B cell (primary cell): ENCODE data around the gene TASL. TPM values are rescaled to one million over a fixed set of nuclear protein-coding genes. Genes with fewer than 3 reads are reported as not detected.
A peak's percentile ranks its signal among the peaks of the same experiment; 100 is the strongest.

Experiments used
- ATAC-seq: fragments of 200-7000 bp; cut with Tn5 transposase; one replicate; pipeline ENCODE4 v1.10.0; 2021; ENCODE audit warnings: low read depth, mild to moderate bottlenecking, moderate number of reproducible peaks, moderate library complexity
- CTCF ChIA-PET: fragments of 350-600 bp; sonication (Branson Sonifier 250); formaldehyde crosslinking; loops from one replicate; lab custom pipeline; 2021; ENCODE audit warnings: antibody characterized with exemption, inconsistent platforms; lab: Charles Lee
- POLR2A ChIA-PET: fragments of 350-600 bp; sonication (Branson Sonifier 250); formaldehyde crosslinking; loops from one replicate; lab custom pipeline; 2021; ENCODE audit warnings: antibody characterized with exemption; lab: Charles Lee
- DNase-seq: peaks from one replicate; pipeline ENCODE4 v3.0.0; 2013
- H2AFZ ChIP-seq: 2 replicates; pipeline ENCODE4 v1.6.1; 2012; ENCODE audit warnings: mild to moderate bottlenecking, low read depth, low read length; ENCODE audit not compliant: insufficient read depth, poor library complexity, severe bottlenecking
- H3K27ac ChIP-seq, 2 donors: 1 replicate in 1 of 2; 2 replicates in 1 of 2; pipeline ENCODE4 v1.5.1; 2012 to 2013; ENCODE audit warnings: low read length in 2 of 2, mild to moderate bottlenecking in 2 of 2, moderate library complexity in 1 of 2
- H3K27me3 ChIP-seq, 4 experiments: fragments of 200-600 bp in 1 of 4; sonication (generic) in 1 of 4; replicated peaks in 1 of 4; 1 replicate in 2 of 4; 2 replicates in 2 of 4; pipeline versions ENCODE4 v1.6.1 to v1.7.0; 2013 to 2016; ENCODE audit warnings: low read length in 3 of 4, mild to moderate bottlenecking in 2 of 4, mixed read lengths in 1 of 4, moderate library complexity in 1 of 4; ENCODE audit not compliant: insufficient read depth in 4 of 4, control insufficient read depth in 3 of 4; ENCODE audit errors: control extremely low read depth in 1 of 4
- H3K36me3 ChIP-seq, 2 experiments: replicated peaks in 1 of 2; 1 replicate in 1 of 2; 2 replicates in 1 of 2; pipeline versions ENCODE4 v1.6.1 to v1.7.1; 2013; ENCODE audit warnings: low read length in 1 of 2; ENCODE audit not compliant: insufficient read depth in 2 of 2, control insufficient read depth in 1 of 2; ENCODE audit errors: control extremely low read depth in 1 of 2, extremely low read depth in 1 of 2
- H3K4me1 ChIP-seq, 2 donors: fragments of 200-600 bp in 1 of 2; sonication (generic) in 1 of 2; 1 replicate in 1 of 2; 2 replicates in 1 of 2; pipeline versions ENCODE4 v1.5.1 to v1.6.1; 2013 to 2017; ENCODE audit warnings: low read length in 2 of 2; ENCODE audit not compliant: control insufficient read depth in 2 of 2, insufficient read depth in 2 of 2
- H3K4me2 ChIP-seq: replicated peaks from 2 replicates; pipeline ENCODE3; 2012; ENCODE audit warnings: mild to moderate bottlenecking, low read depth, low read length; ENCODE audit not compliant: poor library complexity, severe bottlenecking
- H3K4me3 ChIP-seq, 5 experiments: fragments of 200-600 bp in 1 of 5; sonication (generic) in 1 of 5; 1 replicate in 3 of 5; 2 replicates in 2 of 5; pipeline versions ENCODE4 v1.5.1 to v1.7.0; 2011 to 2016; ENCODE audit warnings: low read length in 4 of 5, mild to moderate bottlenecking in 4 of 5, low read depth in 2 of 5, control low read depth in 1 of 5, moderate library complexity in 1 of 5; ENCODE audit not compliant: insufficient read depth in 1 of 5; ENCODE audit errors: control extremely low read depth in 1 of 5, extremely low read depth in 1 of 5
- H3K79me2 ChIP-seq: fragments of 200-600 bp; sonication (generic); one replicate; pipeline ENCODE4 v1.6.0; 2016; ENCODE audit warnings: low read length; ENCODE audit not compliant: control insufficient read depth, insufficient read depth
- H3K9ac ChIP-seq: fragments of 200-600 bp; sonication (generic); 2 replicates; pipeline ENCODE4 v1.6.1; 2017; ENCODE audit warnings: mild to moderate bottlenecking, low read length, moderate library complexity
- H3K9me3 ChIP-seq, 3 donors: one replicate each; pipeline versions ENCODE4 v1.6.1 to v1.7.1; 2013; ENCODE audit warnings: low read length in 2 of 3; ENCODE audit not compliant: control insufficient read depth in 2 of 3, insufficient read depth in 1 of 3; ENCODE audit errors: control extremely low read depth in 1 of 3
- H4K20me1 ChIP-seq: 2 replicates; pipeline ENCODE4 v1.6.0; 2012; ENCODE audit warnings: mild to moderate bottlenecking, low read length; ENCODE audit not compliant: insufficient read depth, control insufficient read depth, poor library complexity, severe bottlenecking
- H3K27ac Mint-ChIP-seq: one replicate; pipeline ENCODE4 v1.8.0; 2021; ENCODE audit warnings: mixed read lengths
- H3K27me3 Mint-ChIP-seq: one replicate; pipeline ENCODE4 v1.8.0; 2021; ENCODE audit warnings: mixed read lengths
- H3K4me1 Mint-ChIP-seq: one replicate; pipeline ENCODE4 v1.8.0; 2021; ENCODE audit warnings: mixed read lengths
- H3K4me3 Mint-ChIP-seq: one replicate; pipeline ENCODE4 v1.8.0; 2021; ENCODE audit warnings: mixed read lengths
- H3K9me3 Mint-ChIP-seq: one replicate; pipeline ENCODE4 v1.8.0; 2022; ENCODE audit warnings: mixed read lengths; ENCODE audit not compliant: insufficient read depth
- EZH2 ChIP-seq: IDR thresholded peaks from 2 replicates; pipeline ENCODE4 v1.6.1; 2012; ENCODE audit warnings: borderline replicate concordance, low read depth, mild to moderate bottlenecking, moderate library complexity, low read length; ENCODE audit not compliant: insufficient read depth, poor library complexity, severe bottlenecking
- WGBS: methylation state at CpG from one replicate; pipeline ENCODE4 v1.1.5; 2013; ENCODE audit warnings: missing lambda C conversion rate; ENCODE audit not compliant: insufficient coverage; 5-methylcytosine and 5-hydroxymethylcytosine counted together
- intact Hi-C: fragments of 100-400 bp; cut with micrococcal nuclease; formaldehyde crosslinking; loops from one replicate; pipeline ENCODE4 v1.10.0; 2022
- polyA plus RNA-seq: library from polyadenylated mRNA; depleted of rRNA; stranded (reverse); fragments of >200 nt; gene quantifications from 2 replicates; pipeline ENCODE4 v1.2.3, GENCODE V29; 2012
- total RNA-seq, 2 donors: library from RNA; stranded (reverse); fragments of 120-200 nt in 1 of 2; gene quantifications; 1 replicate in 1 of 2; 2 replicates in 1 of 2; pipeline versions ENCODE4 v1.2.3 to v1.2.4, GENCODE V29; 2013 to 2022
- TF ChIP-seq, protein P1 (sequence below): fragments of 200-600 bp; IDR thresholded peaks from one replicate; pipeline ENCODE4 v1.8.0; 2022; ENCODE audit warnings: antibody characterized with exemption, mild to moderate bottlenecking

Gene TASL
- total and polyA plus RNA-seq, 2 donors (not counting 1 experiment from before 2014, with no cell fraction given): 15.7 to 25.4 TPM

DNA sequence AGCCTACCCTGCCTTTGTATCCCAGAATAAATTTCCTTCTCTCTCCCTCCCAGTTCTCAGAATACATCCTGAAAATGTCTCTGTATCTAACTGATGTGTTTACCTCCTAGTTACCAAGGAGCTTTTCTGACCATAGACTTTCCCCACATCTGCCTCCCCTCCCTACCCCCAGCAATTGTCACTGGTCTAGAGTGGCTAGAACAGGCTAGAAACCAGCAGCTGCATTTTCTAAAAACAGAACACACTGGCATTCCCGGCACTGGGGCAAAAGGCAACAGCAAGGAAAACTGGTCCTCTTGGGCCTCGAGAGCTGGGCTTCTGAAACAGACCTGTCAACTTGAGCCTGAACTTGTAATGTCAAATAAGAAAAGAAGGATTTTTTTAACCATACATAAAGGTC lies 16.4 kb downstream of the TASL start:
- CTCF ChIA-PET: interaction anchor here (0.6 to 1.1 kb wide), 2 partner anchors 8 to 9 kb away, joined by 3 read pairs; no protein-coding TSS in a partner anchor
- TF ChIP-seq, protein P1, sequence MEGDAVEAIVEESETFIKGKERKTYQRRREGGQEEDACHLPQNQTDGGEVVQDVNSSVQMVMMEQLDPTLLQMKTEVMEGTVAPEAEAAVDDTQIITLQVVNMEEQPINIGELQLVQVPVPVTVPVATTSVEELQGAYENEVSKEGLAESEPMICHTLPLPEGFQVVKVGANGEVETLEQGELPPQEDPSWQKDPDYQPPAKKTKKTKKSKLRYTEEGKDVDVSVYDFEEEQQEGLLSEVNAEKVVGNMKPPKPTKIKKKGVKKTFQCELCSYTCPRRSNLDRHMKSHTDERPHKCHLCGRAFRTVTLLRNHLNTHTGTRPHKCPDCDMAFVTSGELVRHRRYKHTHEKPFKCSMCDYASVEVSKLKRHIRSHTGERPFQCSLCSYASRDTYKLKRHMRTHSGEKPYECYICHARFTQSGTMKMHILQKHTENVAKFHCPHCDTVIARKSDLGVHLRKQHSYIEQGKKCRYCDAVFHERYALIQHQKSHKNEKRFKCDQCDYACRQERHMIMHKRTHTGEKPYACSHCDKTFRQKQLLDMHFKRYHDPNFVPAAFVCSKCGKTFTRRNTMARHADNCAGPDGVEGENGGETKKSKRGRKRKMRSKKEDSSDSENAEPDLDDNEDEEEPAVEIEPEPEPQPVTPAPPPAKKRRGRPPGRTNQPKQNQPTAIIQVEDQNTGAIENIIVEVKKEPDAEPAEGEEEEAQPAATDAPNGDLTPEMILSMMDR: no peak
- TF ChIP-seq EZH2: no peak

DNA sequence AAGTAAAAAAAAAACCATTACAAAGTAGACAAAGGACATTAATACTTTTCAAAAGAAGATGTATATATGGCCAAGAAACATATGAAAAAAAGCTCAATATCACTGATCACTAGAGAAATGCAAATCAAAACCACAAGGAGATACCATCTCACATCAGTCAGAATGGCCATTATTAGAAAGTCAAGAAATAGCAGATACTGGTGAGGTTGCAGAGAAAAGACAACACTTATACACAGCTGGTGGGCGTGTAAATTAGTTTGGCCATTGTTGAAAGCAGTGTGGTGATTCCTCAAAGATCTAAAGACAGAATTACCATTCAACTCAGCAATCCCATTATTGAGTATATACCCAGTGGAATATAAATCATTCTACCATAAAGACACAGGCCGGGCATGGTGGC lies 39.3 kb downstream of the TASL start:
- Histone ChIP-seq H2AFZ (no peak overlapping the region), H3K9me3 (no peaks in the 10 kb centered on the region), H3K4me1 (no peaks in the 10 kb centered on the region), H3K27ac (no peak overlapping the region), H4K20me1 (no peaks in the 10 kb centered on the region), H3K27me3 (no peaks in the 10 kb centered on the region), H3K9ac (no peak overlapping the region), H3K4me3 (no peak overlapping the region), H3K4me2 (no peak overlapping the region), H3K79me2 (no peaks in the 10 kb centered on the region), H3K36me3 (no peaks in the 10 kb centered on the region)
- Mint-ChIP-seq H3K27ac (no peak overlapping the region), H3K27me3 (no peaks in the 10 kb centered on the region), H3K4me1 (peaks cover 10% of the 10 kb centered on the region), H3K4me3 (no peak overlapping the region), H3K9me3 (no peaks in the 10 kb centered on the region)
- DNase-seq (no peak), ATAC-seq (no peak)
- ChIA-PET POLR2A (no interaction called here), CTCF (no interaction called here)
- TF ChIP-seq EZH2: no peak
- TF ChIP-seq, protein P1: no peak
- no CpG with 5 or more reads among the region's 2 CpGs for WGBS
- intact Hi-C loops: no loop called here

More for the DNA sequence above, 16.4 kb downstream of the TASL start:
- POLR2A ChIA-PET: no interaction called here
- ATAC-seq: no peak
- Mint-ChIP-seq H3K9me3 (no peaks in the 10 kb centered on the region), H3K4me3 (no peak overlapping the region), H3K4me1 (peaks cover 33% of the 10 kb centered on the region), H3K27me3 (no peaks in the 10 kb centered on the region), H3K27ac (no peak overlapping the region)
- intact Hi-C loops: no loop called here
- no peak overlapping the region for H2AFZ ChIP-seq
- peaks cover 47% of the 10 kb centered on the region for H3K79me2 ChIP-seq
- peaks cover 32% of the 10 kb centered on the region for H4K20me1 ChIP-seq
- H3K36me3 ChIP-seq: peaks cover 0 to 43% of the 10 kb centered on the region in 2 experiments
- no peak overlapping the region for H3K4me3 ChIP-seq
- no peak overlapping the region for H3K4me2 ChIP-seq
- peak overlapping the region in 1 of 2 donors; percentile 17 for H3K27ac ChIP-seq
- no CpG with 5 or more reads among the region's 2 CpGs for WGBS
- H3K9ac ChIP-seq: no peak overlapping the region
- no peak for DNase-seq
- H3K27me3 ChIP-seq: no peaks in the 10 kb centered on the region
- H3K4me1 ChIP-seq: peaks cover 3 to 7% of the 10 kb centered on the region in 2 donors
- no peaks in the 10 kb centered on the region for H3K9me3 ChIP-seq
